Measurements from ENCODE around the gene IQSEC1. TPM values are rescaled to one million over a fixed set of nuclear protein-coding genes. Genes with fewer than 3 reads are reported as not detected.

The IQSEC1 gene
- total RNA-seq, 1 experiment from 2014 or later: 13.0 TPM

DNA sequence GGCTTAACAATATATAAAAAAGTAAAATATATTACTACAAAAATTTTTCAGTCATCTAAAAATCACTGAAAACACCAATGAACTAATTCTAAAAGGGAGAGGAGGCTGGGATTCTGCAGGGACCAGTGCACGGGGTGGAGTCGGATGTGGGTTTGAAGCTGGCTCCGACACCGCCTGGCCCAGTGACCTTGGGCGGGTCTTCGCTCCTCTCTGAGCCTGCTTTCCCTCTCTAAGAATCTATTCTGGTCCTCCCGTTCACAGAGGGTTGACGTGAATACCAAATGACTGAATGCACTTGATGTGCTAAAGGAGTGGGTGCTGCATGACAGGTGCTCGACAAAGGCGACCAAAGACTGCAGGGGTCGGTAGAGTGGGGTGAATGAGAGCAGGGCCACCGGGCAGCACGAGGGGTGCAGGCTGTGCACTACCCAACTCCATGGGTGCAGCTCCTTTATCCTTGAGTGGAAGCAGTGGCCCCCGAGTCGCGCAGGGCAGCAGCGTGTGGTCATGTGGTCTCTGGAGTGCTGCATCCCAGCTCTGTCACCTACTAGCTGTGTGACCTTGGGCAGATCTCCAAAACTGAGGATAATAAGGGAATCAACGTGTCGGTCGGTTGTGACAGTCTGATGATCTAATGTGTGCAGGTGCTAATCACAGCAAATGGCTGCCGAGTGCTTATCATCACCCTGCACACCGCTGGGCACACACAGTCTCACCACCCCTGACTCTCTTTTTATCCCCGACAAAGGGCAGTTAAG is 8.6 kb upstream of the IQSEC1 start:
- intact Hi-C loops (cut with micrococcal nuclease; ENCODE audit: unreplicated experiment): no loop called here
- no peak for TF ChIP-seq EZH2 (IDR thresholded peaks at IDR 0.05; ENCODE audit: borderline replicate concordance, low read depth, low read length, poor library complexity, severe bottlenecking)
- TF ChIP-seq, protein P1, sequence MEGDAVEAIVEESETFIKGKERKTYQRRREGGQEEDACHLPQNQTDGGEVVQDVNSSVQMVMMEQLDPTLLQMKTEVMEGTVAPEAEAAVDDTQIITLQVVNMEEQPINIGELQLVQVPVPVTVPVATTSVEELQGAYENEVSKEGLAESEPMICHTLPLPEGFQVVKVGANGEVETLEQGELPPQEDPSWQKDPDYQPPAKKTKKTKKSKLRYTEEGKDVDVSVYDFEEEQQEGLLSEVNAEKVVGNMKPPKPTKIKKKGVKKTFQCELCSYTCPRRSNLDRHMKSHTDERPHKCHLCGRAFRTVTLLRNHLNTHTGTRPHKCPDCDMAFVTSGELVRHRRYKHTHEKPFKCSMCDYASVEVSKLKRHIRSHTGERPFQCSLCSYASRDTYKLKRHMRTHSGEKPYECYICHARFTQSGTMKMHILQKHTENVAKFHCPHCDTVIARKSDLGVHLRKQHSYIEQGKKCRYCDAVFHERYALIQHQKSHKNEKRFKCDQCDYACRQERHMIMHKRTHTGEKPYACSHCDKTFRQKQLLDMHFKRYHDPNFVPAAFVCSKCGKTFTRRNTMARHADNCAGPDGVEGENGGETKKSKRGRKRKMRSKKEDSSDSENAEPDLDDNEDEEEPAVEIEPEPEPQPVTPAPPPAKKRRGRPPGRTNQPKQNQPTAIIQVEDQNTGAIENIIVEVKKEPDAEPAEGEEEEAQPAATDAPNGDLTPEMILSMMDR (conservative IDR thresholded peaks at IDR 0.05; ENCODE audit: low read depth, low read length): no peak
- Histone ChIP-seq H3K27ac (ENCODE audit: low read depth, low read length, poor library complexity, severe bottlenecking) (no peak overlapping the region), H3K36me3 (ENCODE audit: insufficient read depth, low read length, poor library complexity, severe bottlenecking) (no peaks in the 10 kb centered on the region), H3K4me3 (ENCODE audit: low read depth, low read length, poor library complexity, severe bottlenecking) (no peak overlapping the region), H3K4me1 (ENCODE audit: insufficient read depth, low read length, poor library complexity, severe bottlenecking) (no peaks in the 10 kb centered on the region), H3K27me3 (replicated peaks; ENCODE audit: insufficient read depth, low read depth, low read length, poor library complexity) (peaks cover 11% of the 10 kb centered on the region), H3K9me3 (ENCODE audit: low read depth, low read length, poor library complexity, severe bottlenecking) (no peaks in the 10 kb centered on the region)
- no TSS peak for BruUV-seq (replicated peaks)
- DNase-seq (ENCODE audit: low spot score): no peak
- CTCF ChIA-PET: interaction anchor here (1.1 kb wide), 1 partner anchor 10 kb away, joined by 3 read pairs; no protein-coding TSS in a partner anchor
- POLR2A ChIA-PET (ENCODE audit: low non-redundant PET): no interaction called here

DNA sequence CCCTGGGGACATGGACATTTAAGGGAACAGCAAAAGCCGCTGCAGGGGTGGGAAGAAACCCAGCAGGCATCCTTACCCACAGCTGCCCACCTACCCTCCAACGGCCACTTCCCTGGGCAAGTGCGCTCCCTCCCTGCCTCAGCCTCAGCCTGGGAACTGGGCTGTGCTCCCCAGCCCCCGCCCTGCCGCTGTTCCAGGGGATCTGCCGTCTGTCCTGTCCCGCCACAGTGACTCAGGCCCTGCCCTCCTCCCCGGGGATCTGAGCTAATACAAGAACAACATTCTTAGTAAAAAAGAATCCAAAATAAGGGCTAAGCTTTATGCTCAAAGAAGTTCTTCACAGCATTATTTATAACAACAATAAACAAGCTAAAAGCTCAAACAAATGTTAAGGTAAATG is 7.4 kb upstream of the IQSEC1 start:
- TF ChIP-seq, protein P1 (conservative IDR thresholded peaks at IDR 0.05; ENCODE audit: low read depth, low read length): no peak
- TF ChIP-seq EZH2 (IDR thresholded peaks at IDR 0.05; ENCODE audit: borderline replicate concordance, low read depth, low read length, poor library complexity, severe bottlenecking): no peak
- ChIA-PET CTCF (no interaction called here), POLR2A (ENCODE audit: low non-redundant PET) (no interaction called here)
- intact Hi-C loops (cut with micrococcal nuclease; ENCODE audit: unreplicated experiment): no loop called here
- H3K4me3 ChIP-seq (ENCODE audit: low read depth, low read length, poor library complexity, severe bottlenecking): no peak overlapping the region
- H3K9me3 ChIP-seq (ENCODE audit: low read depth, low read length, poor library complexity, severe bottlenecking): no peaks in the 10 kb centered on the region
- no peaks in the 10 kb centered on the region for H3K4me1 ChIP-seq (ENCODE audit: insufficient read depth, low read length, poor library complexity, severe bottlenecking)
- no TSS peak for BruUV-seq (replicated peaks)
- H3K27me3 ChIP-seq (replicated peaks; ENCODE audit: insufficient read depth, low read depth, low read length, poor library complexity): peaks cover 23% of the 10 kb centered on the region
- no peaks in the 10 kb centered on the region for H3K36me3 ChIP-seq (ENCODE audit: insufficient read depth, low read length, poor library complexity, severe bottlenecking)
- H3K27ac ChIP-seq (ENCODE audit: low read depth, low read length, poor library complexity, severe bottlenecking): no peak overlapping the region
- no peak for DNase-seq (ENCODE audit: low spot score)

DNA sequence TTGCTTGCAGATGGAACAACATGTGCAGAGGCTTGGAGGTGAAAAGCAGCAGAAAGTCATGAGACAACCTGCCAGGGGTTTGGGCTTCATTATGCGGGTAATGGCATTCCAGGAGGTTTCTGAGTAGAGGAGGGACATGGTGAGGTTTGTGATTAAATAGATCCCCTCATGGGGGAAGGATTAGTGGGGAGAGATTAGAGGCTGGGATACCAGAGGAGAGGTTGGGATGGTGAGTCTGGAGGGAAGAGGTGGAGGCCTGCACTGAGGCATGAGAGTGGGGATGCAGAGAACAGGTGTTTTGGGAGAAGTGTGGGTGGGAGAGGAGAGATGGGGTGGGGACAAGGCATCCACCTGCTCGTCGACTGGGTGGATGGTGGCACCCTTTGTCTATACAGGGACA is 6.8 kb upstream of the IQSEC1 start:
- no peak overlapping the region for H3K4me3 ChIP-seq (ENCODE audit: low read depth, low read length, poor library complexity, severe bottlenecking)
- TF ChIP-seq, protein P1 (conservative IDR thresholded peaks at IDR 0.05; ENCODE audit: low read depth, low read length): no peak
- no peak for TF ChIP-seq EZH2 (IDR thresholded peaks at IDR 0.05; ENCODE audit: borderline replicate concordance, low read depth, low read length, poor library complexity, severe bottlenecking)

More for the DNA sequence above, 6.8 kb upstream of the IQSEC1 start:
- intact Hi-C loops (cut with micrococcal nuclease; ENCODE audit: unreplicated experiment): no loop called here
- Histone ChIP-seq H3K27me3 (replicated peaks; ENCODE audit: insufficient read depth, low read depth, low read length, poor library complexity) (peaks cover 29% of the 10 kb centered on the region), H3K36me3 (ENCODE audit: insufficient read depth, low read length, poor library complexity, severe bottlenecking) (no peaks in the 10 kb centered on the region), H3K4me1 (ENCODE audit: insufficient read depth, low read length, poor library complexity, severe bottlenecking) (no peaks in the 10 kb centered on the region), H3K27ac (ENCODE audit: low read depth, low read length, poor library complexity, severe bottlenecking) (no peak overlapping the region), H3K9me3 (ENCODE audit: low read depth, low read length, poor library complexity, severe bottlenecking) (no peaks in the 10 kb centered on the region)
- no TSS peak for BruUV-seq (replicated peaks)
- ChIA-PET POLR2A (ENCODE audit: low non-redundant PET) (no interaction called here), CTCF (no interaction called here)
- no peak for DNase-seq (ENCODE audit: low spot score)

Measured in A673 (cell line).